H1 (cell line): ENCODE data around the gene SCAMP2. TPM values are rescaled to one million over a fixed set of nuclear protein-coding genes. Genes with fewer than 3 reads are reported as not detected.
A peak's percentile ranks its signal among the peaks of the same experiment; 100 is the strongest.

Experiments
- CTCF ChIA-PET: fragments of 300-600 bp; sonication (Branson Sonifier 250); formaldehyde crosslinking; loops from one replicate; lab custom pipeline; 2021; ENCODE audit not compliant: partially characterized antibody; lab: Charles Lee
- POLR2A ChIA-PET: fragments of 300-600 bp; sonication (Branson Sonifier 250); formaldehyde crosslinking; loops from one replicate; lab custom pipeline; 2021; ENCODE audit warnings: inconsistent platforms; ENCODE audit not compliant: partially characterized antibody; lab: Charles Lee
- DNase-seq, 2 experiments: peaks; one replicate each; pipeline versions ENCODE4 v3.0.0 to v3.0.0-alpha.2; 2010 to 2022; ENCODE audit warnings: low spot score in 2 of 2, low read depth in 1 of 2, mixed read lengths in 1 of 2
- FAIRE-seq: peaks from 2 replicates; lab custom pipeline; 2011; peaks lifted over from hg19 to GRCh38; lab: Jason Lieb, UNC
- H2AFZ ChIP-seq: 2 replicates; pipeline ENCODE4 v1.8.1; 2012; ENCODE audit warnings: low read length, inconsistent platforms
- H2AK5ac ChIP-seq: 2 replicates; pipeline ENCODE4 v1.6.1; 2013; ENCODE audit warnings: low read depth, low read length
- H2BK120ac ChIP-seq: replicated peaks from 2 replicates; pipeline ENCODE3; 2013; ENCODE audit warnings: low read depth, low read length, inconsistent platforms
- H2BK12ac ChIP-seq: 2 replicates; pipeline ENCODE4 v1.6.1; 2013; ENCODE audit warnings: low read depth, low read length
- H2BK15ac ChIP-seq: 2 replicates; pipeline ENCODE4 v1.6.1; 2013; ENCODE audit warnings: low read length
- H2BK20ac ChIP-seq: 2 replicates; pipeline ENCODE4 v1.6.1; 2013; ENCODE audit warnings: low read length
- H2BK5ac ChIP-seq: 2 replicates; pipeline ENCODE4 v1.6.1; 2013; ENCODE audit warnings: low read depth, low read length
- H3K14ac ChIP-seq: 2 replicates; pipeline ENCODE4 v1.6.1; 2013; ENCODE audit warnings: inconsistent platforms; ENCODE audit not compliant: insufficient read length
- H3K18ac ChIP-seq: 2 replicates; pipeline ENCODE4 v1.6.1; 2013; ENCODE audit warnings: low read length; ENCODE audit errors: extremely low read depth
- H3K23ac ChIP-seq: 2 replicates; pipeline ENCODE4 v1.6.1; 2013; ENCODE audit warnings: inconsistent platforms; ENCODE audit not compliant: insufficient read length
- H3K23me2 ChIP-seq: 2 replicates; pipeline ENCODE4 v1.6.1; 2013; ENCODE audit warnings: low read depth, low read length
- H3K27ac ChIP-seq: 2 replicates; pipeline ENCODE4 v1.6.1; 2011; ENCODE audit warnings: low read depth, low read length, inconsistent platforms
- H3K27me3 ChIP-seq, 4 experiments: replicated peaks in 1 of 4; 1 replicate in 1 of 4; 2 replicates in 3 of 4; pipeline versions ENCODE4 v1.6.1 to v1.8.1; 2011 to 2013; ENCODE audit warnings: low read length in 3 of 4, mild to moderate bottlenecking in 3 of 4, inconsistent platforms in 2 of 4, mixed read lengths in 2 of 4, moderate library complexity in 1 of 4; ENCODE audit not compliant: control insufficient read depth in 3 of 4, insufficient read depth in 3 of 4; ENCODE audit errors: extremely low read depth in 1 of 4
- H3K36me3 ChIP-seq, 4 experiments: 2 replicates each; pipeline versions ENCODE4 v1.6.1 to v1.8.1; 2011 to 2013; ENCODE audit warnings: mild to moderate bottlenecking in 4 of 4, low read length in 3 of 4, moderate library complexity in 2 of 4, control low read depth in 1 of 4, inconsistent platforms in 1 of 4; ENCODE audit not compliant: insufficient read depth in 4 of 4, control insufficient read depth in 2 of 4
- H3K4ac ChIP-seq: replicated peaks from 2 replicates; pipeline ENCODE3; 2013; ENCODE audit warnings: low read length, low read depth, mixed read lengths, inconsistent platforms; ENCODE audit not compliant: insufficient read length
- H3K4me1 ChIP-seq, 4 experiments: replicated peaks in 1 of 4; 1 replicate in 1 of 4; 2 replicates in 3 of 4; pipeline versions ENCODE4 v1.6.1 to v1.8.1; 2011 to 2013; ENCODE audit warnings: low read length in 3 of 4, inconsistent platforms in 2 of 4, mixed read lengths in 1 of 4; ENCODE audit not compliant: insufficient read depth in 4 of 4, control insufficient read depth in 3 of 4
- H3K4me2 ChIP-seq, 2 experiments: 2 replicates each; pipeline versions ENCODE4 v1.6.1 to v1.8.1; 2011 to 2013; ENCODE audit warnings: low read depth in 2 of 2, low read length in 2 of 2, control low read depth in 1 of 2, inconsistent platforms in 1 of 2, mild to moderate bottlenecking in 1 of 2; ENCODE audit not compliant: insufficient read depth in 1 of 2
- H3K4me3 ChIP-seq, 4 experiments: fragments of 200-600, 300-600 bp in 1 of 4; sonication (generic), shearing (Covaris generic), sonication (Bioruptor Twin) in 1 of 4; 2 replicates each; pipeline versions ENCODE4 v1.5.1 to v1.8.1; 2011 to 2016; ENCODE audit warnings: low read length in 4 of 4, low read depth in 3 of 4, control low read depth in 2 of 4, inconsistent platforms in 2 of 4, mild to moderate bottlenecking in 2 of 4, mixed read lengths in 1 of 4, moderate library complexity in 1 of 4; ENCODE audit not compliant: insufficient read depth in 2 of 4; ENCODE audit errors: extremely low read depth in 1 of 4
- H3K56ac ChIP-seq: replicated peaks from 2 replicates; pipeline ENCODE3; 2013; ENCODE audit warnings: low read depth, mild to moderate bottlenecking, mixed read lengths, low read length, inconsistent platforms; ENCODE audit not compliant: insufficient read length
- H3K79me1 ChIP-seq: 2 replicates; pipeline ENCODE4 v1.6.1; 2013; ENCODE audit warnings: low read depth, low read length, control low read depth
- H3K79me2 ChIP-seq, 2 experiments: 2 replicates each; pipeline versions ENCODE4 v1.6.1 to v1.8.1; 2012 to 2013; ENCODE audit warnings: low read length in 2 of 2, mild to moderate bottlenecking in 2 of 2, inconsistent platforms in 1 of 2; ENCODE audit not compliant: insufficient read depth in 2 of 2, control insufficient read depth in 1 of 2
- H3K9ac ChIP-seq, 4 experiments: replicated peaks in 1 of 4; 1 replicate in 1 of 4; 2 replicates in 3 of 4; pipeline versions ENCODE4 v1.6.1 to v1.8.1; 2011 to 2013; ENCODE audit warnings: low read depth in 3 of 4, low read length in 3 of 4, control low read depth in 2 of 4, mild to moderate bottlenecking in 2 of 4, moderate library complexity in 2 of 4, inconsistent platforms in 1 of 4; ENCODE audit errors: extremely low read depth in 1 of 4
- H3K9me3 ChIP-seq, 2 experiments: 2 replicates each; pipeline versions ENCODE4 v1.6.1 to v1.8.1; 2012 to 2013; ENCODE audit warnings: mild to moderate bottlenecking in 2 of 2, moderate library complexity in 2 of 2, control low read depth in 1 of 2, inconsistent platforms in 1 of 2, low read depth in 1 of 2, low read length in 1 of 2, mixed read lengths in 1 of 2; ENCODE audit not compliant: insufficient read depth in 2 of 2
- H4K20me1 ChIP-seq, 2 experiments: replicated peaks in 1 of 2; 2 replicates each; pipeline versions ENCODE3 to v1.8.1; 2011 to 2013; ENCODE audit warnings: inconsistent platforms in 2 of 2, low read length in 2 of 2, mild to moderate bottlenecking in 1 of 2; ENCODE audit not compliant: insufficient read depth in 2 of 2, control insufficient read depth in 1 of 2
- H4K5ac ChIP-seq: 2 replicates; pipeline ENCODE4 v1.6.1; 2013; ENCODE audit warnings: low read length, low read depth, mixed read lengths, inconsistent platforms; ENCODE audit not compliant: insufficient read length
- H4K8ac ChIP-seq: 2 replicates; pipeline ENCODE4 v1.8.0; 2013; ENCODE audit warnings: mild to moderate bottlenecking, moderate library complexity, low read length, inconsistent platforms; ENCODE audit not compliant: insufficient read depth; ENCODE audit errors: extremely low read depth
- H4K91ac ChIP-seq: replicated peaks from 2 replicates; pipeline ENCODE3; 2013; ENCODE audit warnings: low read length, mixed read lengths, inconsistent platforms; ENCODE audit not compliant: insufficient read length
- BACH1 ChIP-seq: IDR thresholded peaks from 2 replicates; pipeline ENCODE4 v1.6.1; 2012; ENCODE audit warnings: low read length, improper control_type of control experiment
- MAX ChIP-seq: IDR thresholded peaks from 2 replicates; pipeline ENCODE4 v1.6.1; 2012; ENCODE audit warnings: inconsistent platforms
- NRF1 ChIP-seq: IDR thresholded peaks from 2 replicates; pipeline ENCODE4 v1.6.1; 2011; ENCODE audit warnings: mild to moderate bottlenecking, low read depth, low read length, improper control_type of control experiment
- RBBP5 ChIP-seq: IDR thresholded peaks from 2 replicates; pipeline ENCODE4 v1.7.1; 2012; ENCODE audit warnings: low read depth, mild to moderate bottlenecking, inconsistent platforms, low read length, moderate library complexity, borderline replicate concordance
- TAF7 ChIP-seq: optimal IDR thresholded peaks from 2 replicates; pipeline ENCODE3; 2011; ENCODE audit warnings: low read depth, mild to moderate bottlenecking, inconsistent platforms, low read length, moderate library complexity, borderline replicate concordance
- TBP ChIP-seq: IDR thresholded peaks from 2 replicates; pipeline ENCODE4 v1.6.1; 2011; ENCODE audit warnings: low read depth, low read length, improper control_type of control experiment
- WGBS, 2 experiments: shearing (Covaris generic) in 1 of 2; methylation state at CpG; one replicate each; pipeline versions ENCODE4 v1.1.6 to v1.1.7; 2013 to 2015; ENCODE audit warnings: low lambda C conversion rate in 2 of 2, mixed read lengths in 2 of 2, inconsistent platforms in 1 of 2, low coverage in 1 of 2, missing lambda C conversion rate in 1 of 2; ENCODE audit not compliant: insufficient replicate concordance in 2 of 2, insufficient coverage in 1 of 2, insufficient read length in 1 of 2; ENCODE audit errors: extremely low coverage in 1 of 2, missing lambda C conversion rate in 1 of 2; 5-methylcytosine and 5-hydroxymethylcytosine counted together
- polyA plus RNA-seq, 7 experiments: library from polyadenylated mRNA; depleted of rRNA in 3 of 7; stranded (reverse) in 5 of 7; unstranded in 2 of 7; fragments of >200 nt in 5 of 7; fragments of 200-250 nt in 2 of 7; gene quantifications; 1 replicate in 5 of 7; 2 replicates in 1 of 7; 4 replicates in 1 of 7; pipeline versions ENCODE4 v1.2.1 to v1.2.3, GENCODE V29; 2011 to 2013; ENCODE audit warnings: missing spikeins in 2 of 7, mixed read lengths in 2 of 7
- total RNA-seq: library from RNA; stranded (reverse); fragmentation: NEBNext Ultra II Directional; extraction: Animal tissue kit (Norgen Biotek cat#: 25700); gene quantifications from 2 replicates; pipeline ENCODE4 v1.2.1, GENCODE V29; 2021

The SCAMP2 gene
- total and polyA plus RNA-seq, 2 of the 8 experiments (the other 6 are each of a cell fraction or from before 2014, with no cell fraction given) = 41.7 to 131 TPM

- no peaks in the 10 kb centered on the region for H3K9me3 ChIP-seq
- H2BK120ac ChIP-seq = no peak overlapping the region
- FAIRE-seq = no peak
- peaks cover 5% of the 10 kb centered on the region; the same call in 1 of the 2 replicates for H3K23me2 ChIP-seq
- 0 out of 2 replicates have a peak overlapping the region, but pooled peaks have one; percentile 12 for H2BK15ac ChIP-seq
- H4K5ac ChIP-seq = peak overlapping the region; percentile 5
- no peak overlapping the region for H3K27ac ChIP-seq
- no peaks in the 10 kb centered on the region for H3K36me3 ChIP-seq
- H3K23ac ChIP-seq = no peak overlapping the region
- H2AFZ ChIP-seq = peak overlapping the region; percentile 96
- peaks cover 0 to 3% (median 0%) of the 10 kb centered on the region in 4 experiments; a peak in 1 of 7 replicates for H3K4me1 ChIP-seq
- H3K79me1 ChIP-seq = peaks cover 2% of the 10 kb centered on the region; the same call in 1 of the 2 replicates
- peaks cover 0 to 32% of the 10 kb centered on the region in 2 experiments; a peak in 2 of 4 replicates for H3K79me2 ChIP-seq
- H3K18ac ChIP-seq = peak overlapping the region; percentile 95
- H2BK12ac ChIP-seq = peak overlapping the region; percentile 94; the same call in 1 of the 2 replicates
- no peak overlapping the region for H2BK20ac ChIP-seq
- no peak overlapping the region for H3K56ac ChIP-seq
- CTCF ChIA-PET = interaction anchor here (0.6 to 2.4 kb wide), 8 partner anchors 10 to 1374 kb away, joined by 3 to 16 read pairs (median 4); partner anchors contain the start of genes MPI and ULK3
- no peak overlapping the region for H2AK5ac ChIP-seq
- WGBS, 2 experiments = 35% methylated on average over 15 of the region's 16 CpGs; no CpG with 5 or more reads in 1 of the 2 experiments
- no peak overlapping the region for H4K8ac ChIP-seq
- H3K14ac ChIP-seq = no peak overlapping the region
- H3K4ac ChIP-seq = no peak overlapping the region
- H3K9ac ChIP-seq = no peak overlapping the region
- peak overlapping the region; percentile 89; the same call in 1 of the 2 replicates for H2BK5ac ChIP-seq
- 0 out of 2 replicates have a peak, but pooled peaks have one; percentile 5 for TF ChIP-seq RBBP5
- TF ChIP-seq TBP = no peak
- TF ChIP-seq MAX = 0 out of 2 replicates have a peak, but pooled peaks have one; percentile 3
- no peak for TF ChIP-seq BACH1
- no peak for TF ChIP-seq NRF1
- no peak for TF ChIP-seq TAF7
- peaks cover 0 to 5% of the 10 kb centered on the region in 2 experiments for H4K20me1 ChIP-seq
- peak overlapping the region; percentile 85 to 98 for H3K4me2 ChIP-seq
- POLR2A ChIA-PET = interaction anchor here (0.6 to 1.8 kb wide), 9 partner anchors 10 to 113 kb away, joined by 3 to 12 read pairs (median 3); partner anchors contain the start of genes FAM219B and MPI
- DNase-seq = no peak
- no peak overlapping the region for H4K91ac ChIP-seq
- H3K4me3 ChIP-seq = peak overlapping the region; percentile 52 to 94 (median 86)
- H3K27me3 ChIP-seq = no peaks in the 10 kb centered on the region
Measured at GRCh38 chr15:74873756-74874424, 725 bp upstream of the SCAMP2 start.
